Endothelial cell of umbilical vein (primary cell): Measurements from ENCODE around the gene TAF10. TPM values are rescaled to one million over a fixed set of nuclear protein-coding genes. Genes with fewer than 3 reads are reported as not detected.
A peak's percentile ranks its signal among the peaks of the same experiment; 100 is the strongest.

ENCODE experiments used
- BruUV-seq: library from RNA; stranded (reverse); fragments of 400-500 nt; replicated peaks from 2 replicates; lab custom pipeline; 2021; lab: Mats Ljungman, UMichigan
- CTCF ChIA-PET: fragments of 300-600, 350-600 bp; sonication (Branson Sonifier 250); formaldehyde crosslinking; loops from one replicate; lab custom pipeline; 2021; ENCODE audit warnings: antibody characterized with exemption, inconsistent platforms; lab: Charles Lee
- POLR2A ChIA-PET: fragments of 300-600, 350-600 bp; sonication (Branson Sonifier 250); formaldehyde crosslinking; loops from one replicate; lab custom pipeline; 2021; ENCODE audit warnings: antibody characterized with exemption, inconsistent platforms; lab: Charles Lee
- DNase-seq: peaks from one replicate; pipeline ENCODE4 v3.0.0-alpha.2; 2011; ENCODE audit warnings: low read depth, low spot score
- FAIRE-seq: peaks from 2 replicates; lab custom pipeline; 2011; peaks lifted over from hg19 to GRCh38; lab: Jason Lieb, UNC
- H2AFZ ChIP-seq: 2 replicates; pipeline ENCODE4 v1.6.0; 2012; ENCODE audit warnings: low read depth, low read length, control low read depth, inconsistent platforms
- H3K27ac ChIP-seq: 2 replicates; pipeline ENCODE4 v1.5.1; 2011; ENCODE audit warnings: low read depth, mild to moderate bottlenecking, control low read depth, low read length, moderate library complexity; ENCODE audit not compliant: insufficient read depth
- H3K27me3 ChIP-seq, 2 experiments: 2 replicates each; pipeline versions ENCODE4 v1.6.0 to v1.6.1; 2011; ENCODE audit warnings: low read length in 2 of 2, mixed read lengths in 1 of 2; ENCODE audit not compliant: control insufficient read depth in 2 of 2, insufficient read depth in 2 of 2
- H3K36me3 ChIP-seq, 2 experiments: 2 replicates in 1 of 2; 3 replicates in 1 of 2; pipeline ENCODE4 v1.5.1; 2011; ENCODE audit warnings: low read length in 2 of 2, mild to moderate bottlenecking in 1 of 2, moderate library complexity in 1 of 2; ENCODE audit not compliant: control insufficient read depth in 2 of 2, insufficient read depth in 2 of 2; ENCODE audit errors: extremely low read depth in 1 of 2
- H3K4me1 ChIP-seq: 3 replicates; pipeline ENCODE4 v1.5.1; 2011; ENCODE audit warnings: mild to moderate bottlenecking, low read length; ENCODE audit not compliant: control insufficient read depth, insufficient read depth; ENCODE audit errors: extremely low read depth
- H3K4me2 ChIP-seq: 2 replicates; pipeline ENCODE4 v1.6.1; 2011; ENCODE audit warnings: low read length, control low read depth, mixed read lengths; ENCODE audit not compliant: insufficient read depth
- H3K4me3 ChIP-seq, 3 experiments: fragments of 200-600 bp in 1 of 3; sonication (generic), shearing (Covaris generic) in 1 of 3; replicated peaks in 1 of 3; 2 replicates each; pipeline ENCODE4 v1.5.1; 2011 to 2016; ENCODE audit warnings: control low read depth in 3 of 3, low read length in 3 of 3, mild to moderate bottlenecking in 2 of 3, inconsistent platforms in 1 of 3, low read depth in 1 of 3, moderate library complexity in 1 of 3; ENCODE audit not compliant: insufficient read depth in 1 of 3
- H3K79me2 ChIP-seq: 2 replicates; pipeline ENCODE4 v1.6.0; 2012; ENCODE audit warnings: low read length, inconsistent platforms; ENCODE audit not compliant: control insufficient read depth, insufficient read depth
- H3K9ac ChIP-seq: replicated peaks from 2 replicates; pipeline ENCODE3; 2011; ENCODE audit warnings: low read length, control low read depth; ENCODE audit not compliant: insufficient read depth; ENCODE audit errors: extremely low read depth
- H3K9me1 ChIP-seq: replicated peaks from 3 replicates; pipeline ENCODE4 v1.6.0; 2011; ENCODE audit warnings: mild to moderate bottlenecking, low read length; ENCODE audit not compliant: control insufficient read depth, insufficient read depth; ENCODE audit errors: extremely low read depth
- H3K9me3 ChIP-seq: replicated peaks from 2 replicates; pipeline ENCODE4 v1.5.1; 2012; ENCODE audit warnings: low read length, inconsistent platforms; ENCODE audit not compliant: control insufficient read depth, insufficient read depth
- H4K20me1 ChIP-seq: replicated peaks from 2 replicates; pipeline ENCODE3; 2011; ENCODE audit warnings: mild to moderate bottlenecking, low read length; ENCODE audit not compliant: control insufficient read depth, insufficient read depth; ENCODE audit errors: extremely low read depth
- JUN ChIP-seq: IDR thresholded peaks from 2 replicates; pipeline ENCODE4 v1.6.1; 2011; ENCODE audit warnings: borderline replicate concordance, low read depth; ENCODE audit not compliant: insufficient read length, insufficient read depth
- dilution Hi-C: fragments of 300-500 bp; cut with MboI; formaldehyde crosslinking; loops from one replicate; pipeline ENCODE4 v1.15.0; 2019; ENCODE audit warnings: low sequenced_read_pairs; ENCODE audit not compliant: extremely low pct_ligation_motif_present
- intact Hi-C: fragments of 100-400 bp; cut with micrococcal nuclease; formaldehyde crosslinking; loops from one replicate; pipeline ENCODE4 v1.10.0; 2022
- polyA plus RNA-seq, 4 experiments: library from polyadenylated mRNA; depleted of rRNA in 3 of 4; stranded (reverse) in 3 of 4; unstranded in 1 of 4; fragments of >200 nt; gene quantifications; 2 replicates each; pipeline versions ENCODE4 v1.2.1 to v1.2.3, GENCODE V29; 2011 to 2012; ENCODE audit warnings: missing spikeins in 1 of 4
- total RNA-seq: library from RNA; stranded (reverse); gene quantifications from 2 replicates; pipeline ENCODE4 v1.2.3, GENCODE V29; 2021
- TF ChIP-seq, protein P1 (sequence below), 2 donors: IDR thresholded peaks; 1 replicate in 1 of 2; 2 replicates in 1 of 2; pipeline ENCODE4 v1.5.1; 2011; ENCODE audit warnings: low read length in 2 of 2, mild to moderate bottlenecking in 2 of 2, moderate library complexity in 2 of 2, control low read depth in 1 of 2, inconsistent platforms in 1 of 2, low read depth in 1 of 2; ENCODE audit not compliant: insufficient read depth in 1 of 2; ENCODE audit errors: extremely low read depth in 1 of 2

The TAF10 gene
- total and polyA plus RNA-seq, 2 donors (not counting 3 experiments of a cell fraction or from before 2014, with no cell fraction given): 86.2 to 149 TPM

DNA sequence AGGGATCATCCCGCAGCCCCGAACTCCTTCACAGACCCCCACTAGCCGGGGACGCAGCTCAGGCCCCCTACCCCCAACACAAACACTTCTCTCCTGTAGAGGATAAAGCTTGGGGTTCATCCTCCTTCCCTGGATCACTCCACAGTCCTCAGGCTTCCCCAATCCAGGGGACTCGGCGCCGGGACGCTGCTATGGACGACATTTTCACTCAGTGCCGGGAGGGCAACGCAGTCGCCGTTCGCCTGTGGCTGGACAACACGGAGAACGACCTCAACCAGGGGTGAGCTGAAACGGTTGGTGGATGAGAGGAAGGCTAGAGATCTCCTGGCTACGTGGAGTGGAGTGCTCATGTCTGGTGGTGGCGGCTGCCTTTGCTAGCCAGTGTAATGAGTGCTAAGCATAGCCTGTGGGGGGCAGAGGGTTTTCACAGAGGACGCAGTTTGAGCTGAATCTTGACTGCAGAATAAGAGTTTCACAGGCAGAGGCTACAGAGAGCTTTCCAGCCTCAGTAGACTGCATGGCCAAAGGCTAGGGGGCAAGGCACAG lies 7.9 kb downstream of the TAF10 start:
- Histone ChIP-seq H3K9ac (peak overlapping the region; percentile 79), H3K36me3 (peaks cover 31 to 33% of the 10 kb centered on the region in 2 experiments), H3K27me3 (no peaks in the 10 kb centered on the region), H3K79me2 (peaks cover 86% of the 10 kb centered on the region), H4K20me1 (peaks cover 3% of the 10 kb centered on the region), H3K4me3 (peak overlapping the region; percentile 62 to 97 (median 90)), H2AFZ (peak overlapping the region; percentile 83), H3K4me2 (peak overlapping the region; percentile 91), H3K27ac (peak overlapping the region; percentile 83), H3K4me1 (peaks cover 50% of the 10 kb centered on the region), H3K9me1 (no peaks in the 10 kb centered on the region), H3K9me3 (no peaks in the 10 kb centered on the region)
- no peak for TF ChIP-seq JUN
- TF ChIP-seq, protein P1, sequence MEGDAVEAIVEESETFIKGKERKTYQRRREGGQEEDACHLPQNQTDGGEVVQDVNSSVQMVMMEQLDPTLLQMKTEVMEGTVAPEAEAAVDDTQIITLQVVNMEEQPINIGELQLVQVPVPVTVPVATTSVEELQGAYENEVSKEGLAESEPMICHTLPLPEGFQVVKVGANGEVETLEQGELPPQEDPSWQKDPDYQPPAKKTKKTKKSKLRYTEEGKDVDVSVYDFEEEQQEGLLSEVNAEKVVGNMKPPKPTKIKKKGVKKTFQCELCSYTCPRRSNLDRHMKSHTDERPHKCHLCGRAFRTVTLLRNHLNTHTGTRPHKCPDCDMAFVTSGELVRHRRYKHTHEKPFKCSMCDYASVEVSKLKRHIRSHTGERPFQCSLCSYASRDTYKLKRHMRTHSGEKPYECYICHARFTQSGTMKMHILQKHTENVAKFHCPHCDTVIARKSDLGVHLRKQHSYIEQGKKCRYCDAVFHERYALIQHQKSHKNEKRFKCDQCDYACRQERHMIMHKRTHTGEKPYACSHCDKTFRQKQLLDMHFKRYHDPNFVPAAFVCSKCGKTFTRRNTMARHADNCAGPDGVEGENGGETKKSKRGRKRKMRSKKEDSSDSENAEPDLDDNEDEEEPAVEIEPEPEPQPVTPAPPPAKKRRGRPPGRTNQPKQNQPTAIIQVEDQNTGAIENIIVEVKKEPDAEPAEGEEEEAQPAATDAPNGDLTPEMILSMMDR (IDR thresholded peaks at IDR 0.05; ENCODE audit: extremely low read depth in 1 of 2, insufficient read depth in 1 of 2, low read depth in 1 of 2, low read length in 2 of 2): peak in 1 of 2 donors; percentile 23
- FAIRE-seq (peak; percentile 79), DNase-seq (peak; percentile 79)
- CTCF ChIA-PET: interaction anchor here (0.6 to 7.7 kb wide), 19 partner anchors 9 to 225 kb away, joined by 3 to 122 read pairs (median 6); partner anchors contain the start of genes ARFIP2, DCHS1, MRPL17 and TAF10
- intact Hi-C loops: loop anchor here (1.0 to 2.0 kb wide), 5 partner anchors 14 to 281 kb away; no protein-coding TSS in a partner anchor
- TSS peak; percentile 58 for BruUV-seq
- dilution Hi-C loops: no loop called here
- POLR2A ChIA-PET: interaction anchor here (0.8 to 1.4 kb wide), 2 partner anchors 14 to 31 kb away, joined by 3 to 6 read pairs; partner anchors contain the start of gene TPP1
